Activated naive CD4-positive, alpha-beta T cell treated with anti-CD3 and anti-CD28 coated beads, Interleukin-2, amount 50 U/mL, for 72 hours (primary cell): ENCODE measurements around the gene PARVA. TPM values are rescaled to one million over a fixed set of nuclear protein-coding genes. Genes with fewer than 3 reads are reported as not detected.

Experiments used
- ATAC-seq, 2 donors: fragments of 150-1000 bp; cut with Tn5 transposase; 2 replicates each; pipeline ENCODE4 v1.10.0; 2021; ENCODE audit warnings: mild to moderate bottlenecking in 2 of 2, moderate library complexity in 2 of 2
- DNase-seq, 2 donors: peaks; one replicate each; pipeline ENCODE4 v3.0.0; 2021 to 2022; ENCODE audit warnings: low spot score in 2 of 2
- H3K27ac Mint-ChIP-seq, 2 donors: one replicate each; pipeline ENCODE4 v1.8.0; 2022; ENCODE audit warnings: mild to moderate bottlenecking in 2 of 2, mixed read lengths in 2 of 2
- H3K36me3 Mint-ChIP-seq, 2 donors: one replicate each; pipeline ENCODE4 v1.8.0; 2022; ENCODE audit warnings: mixed read lengths in 2 of 2
- H3K9me3 Mint-ChIP-seq, 2 donors: one replicate each; pipeline ENCODE4 v1.8.0; 2022; ENCODE audit warnings: mixed read lengths in 2 of 2
- total RNA-seq, 2 donors: library from RNA; stranded (reverse); gene quantifications; one replicate each; pipeline ENCODE4 v1.2.3, GENCODE V29; 2022

PARVA gene
- total RNA-seq, 2 donors from 2014 or later, result 0.20 TPM; not detected in 1

- H3K9me3 Mint-ChIP-seq, result no peaks in the 10 kb centered on the region
- H3K27ac Mint-ChIP-seq, result no peak overlapping the region
- DNase-seq, result no peak
- no peak for ATAC-seq
- no peaks in the 10 kb centered on the region for H3K36me3 Mint-ChIP-seq
Measured at GRCh38 chr11:12455938-12456337, 78.6 kb downstream of the PARVA start.

DNA sequence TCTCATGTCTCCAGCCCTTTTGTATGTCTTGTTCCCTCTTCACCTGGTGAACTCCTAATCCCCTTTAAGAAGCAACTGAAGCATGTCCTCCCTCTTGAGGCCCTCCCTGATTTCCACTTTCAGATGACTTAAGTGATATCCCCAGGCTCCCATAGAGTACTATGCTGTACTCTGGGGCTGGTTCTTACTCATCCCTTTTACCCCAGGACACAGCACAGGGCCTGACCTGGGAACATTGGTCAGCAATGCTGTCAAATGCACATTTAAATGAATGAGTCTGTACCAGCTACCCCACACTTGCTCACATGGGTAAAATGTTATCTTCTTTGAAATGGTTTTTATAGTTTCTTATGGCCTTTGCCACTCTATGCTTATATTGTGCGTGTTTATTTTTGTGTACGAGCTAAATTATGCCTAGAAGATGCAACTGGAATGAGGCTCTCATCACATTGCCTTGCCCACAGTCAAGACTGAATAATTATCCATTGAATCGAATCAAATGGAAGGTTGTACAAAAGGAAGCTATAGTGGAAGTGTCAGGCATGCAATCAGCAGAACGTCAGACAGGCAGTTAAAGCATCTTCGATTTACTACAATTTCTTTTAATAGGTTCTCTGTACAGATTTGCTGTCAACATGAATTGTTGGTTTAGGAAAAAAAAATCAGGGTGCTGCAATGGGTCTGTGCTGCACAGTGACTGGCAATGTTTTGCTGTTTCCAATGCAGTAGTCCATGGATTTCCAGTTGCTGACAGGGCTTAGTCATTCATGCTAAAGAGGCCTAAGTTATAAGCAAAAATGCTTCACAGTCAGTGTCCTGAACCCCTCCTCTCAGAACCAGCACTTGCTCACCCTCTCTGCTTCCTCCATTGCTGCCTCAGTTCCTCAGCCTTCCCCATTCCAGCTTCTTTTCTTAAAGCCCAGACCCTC, 79.5 kb downstream of the PARVA start:
- no peaks in the 10 kb centered on the region for H3K9me3 Mint-ChIP-seq
- no peak for ATAC-seq

GRCh38 chr11:12458042-12458441, 80.7 kb downstream of the PARVA start:
- no peak overlapping the region for H3K27ac Mint-ChIP-seq
- ATAC-seq (no peak), DNase-seq (no peak)
- no peaks in the 10 kb centered on the region for H3K9me3 Mint-ChIP-seq
- H3K36me3 Mint-ChIP-seq, result no peaks in the 10 kb centered on the region

More for the DNA sequence above, 79.5 kb downstream of the PARVA start:
- peak overlapping the region in 1 of 2 donors; percentile 12 for H3K27ac Mint-ChIP-seq
- H3K36me3 Mint-ChIP-seq, result no peaks in the 10 kb centered on the region
- no peak for DNase-seq

DNA sequence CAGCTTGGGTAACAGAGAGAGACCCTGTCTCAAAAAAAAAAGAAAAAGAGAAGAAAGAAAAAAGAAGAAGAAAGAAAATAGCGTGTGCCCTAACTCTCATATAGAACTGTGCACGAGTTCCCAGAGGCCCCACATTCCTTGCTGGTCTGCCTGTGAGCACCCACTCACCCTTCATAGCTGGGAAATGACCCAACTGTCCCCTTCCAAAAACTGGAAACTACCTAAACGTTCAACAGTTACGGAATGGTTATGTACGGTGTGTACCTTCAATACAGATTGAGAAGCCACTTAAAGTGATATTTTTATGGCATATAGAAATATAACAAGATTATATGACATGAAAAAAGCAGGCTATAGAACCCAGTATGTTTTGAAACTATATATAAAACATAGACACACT, 82.0 kb downstream of the PARVA start:
- no peak for DNase-seq
- no peak overlapping the region for H3K27ac Mint-ChIP-seq
- ATAC-seq, result no peak
- peaks cover 0 to 2% of the 10 kb centered on the region in 2 donors for H3K9me3 Mint-ChIP-seq
- H3K36me3 Mint-ChIP-seq, result no peaks in the 10 kb centered on the region

DNA sequence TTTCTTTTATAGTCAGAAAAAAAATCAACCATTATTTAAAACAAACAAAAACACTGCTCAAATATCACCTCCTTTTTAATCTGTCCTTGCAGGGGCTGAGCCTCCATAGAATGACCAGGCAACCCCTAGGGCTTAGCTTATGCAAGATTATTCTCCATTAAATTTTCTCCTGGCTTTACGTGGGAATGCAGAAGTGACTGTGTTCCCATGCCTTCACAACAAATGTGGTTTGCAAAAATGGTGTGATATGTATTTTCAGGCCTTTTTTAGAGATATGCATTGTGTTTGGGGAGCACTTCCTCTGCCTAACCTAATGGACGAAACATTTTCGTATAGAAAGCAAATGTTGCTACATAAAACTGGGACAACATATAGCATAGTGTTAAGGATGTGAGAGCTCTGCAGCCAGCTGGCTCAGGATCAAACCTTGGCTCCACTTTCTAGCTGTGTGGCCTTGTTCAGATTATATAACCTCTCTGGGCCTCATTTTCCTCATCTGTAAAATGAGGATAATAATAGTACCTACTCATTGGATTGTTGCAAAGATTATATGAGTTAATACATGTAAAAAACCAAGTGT, 82.6 kb downstream of the PARVA start:
- Mint-ChIP-seq H3K27ac (no peak overlapping the region), H3K36me3 (no peaks in the 10 kb centered on the region), H3K9me3 (peaks cover 0 to 5% of the 10 kb centered on the region in 2 donors)
- DNase-seq (no peak), ATAC-seq (no peak)

GRCh38 chr11:12460466-12460865, 83.1 kb downstream of the PARVA start:
- Mint-ChIP-seq H3K9me3 (peaks cover 0 to 5% of the 10 kb centered on the region in 2 donors), H3K27ac (no peak overlapping the region), H3K36me3 (no peaks in the 10 kb centered on the region)
- ATAC-seq, result no peak
- DNase-seq, result no peak

DNA sequence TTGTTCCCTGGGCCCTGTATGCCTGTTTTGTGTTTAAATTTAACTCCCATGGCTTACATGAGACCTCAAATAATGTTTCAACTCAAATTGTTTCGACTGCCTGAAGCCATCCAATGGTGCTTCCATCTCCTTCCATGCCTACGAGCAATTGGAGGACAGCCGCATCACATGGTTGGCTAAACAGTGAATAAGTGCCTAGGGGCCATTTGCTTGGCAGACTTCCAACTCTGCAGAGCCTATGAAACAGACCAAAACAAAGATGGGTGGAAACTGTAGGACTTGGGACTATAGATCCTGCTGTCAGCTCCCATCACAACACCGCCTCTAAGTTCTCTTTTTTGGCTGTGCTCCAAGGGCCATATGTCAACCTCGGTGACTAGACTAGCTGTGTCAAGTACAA, 84.1 kb downstream of the PARVA start:
- no peak for ATAC-seq
- DNase-seq, result no peak
- H3K27ac Mint-ChIP-seq, result no peak overlapping the region
- H3K36me3 Mint-ChIP-seq, result no peaks in the 10 kb centered on the region
- peaks cover 0 to 5% of the 10 kb centered on the region in 2 donors for H3K9me3 Mint-ChIP-seq

- Mint-ChIP-seq H3K36me3 (no peaks in the 10 kb centered on the region), H3K27ac (no peak overlapping the region), H3K9me3 (peaks cover 0 to 5% of the 10 kb centered on the region in 2 donors)
- DNase-seq (no peak), ATAC-seq (no peak)
Measured at GRCh38 chr11:12464303-12464702, 86.9 kb downstream of the PARVA start.

- Mint-ChIP-seq H3K9me3 (peaks cover 0 to 5% of the 10 kb centered on the region in 2 donors), H3K36me3 (no peaks in the 10 kb centered on the region)
- no peak for ATAC-seq
Measured at GRCh38 chr11:12465332-12465731, 88.0 kb downstream of the PARVA start.

DNA sequence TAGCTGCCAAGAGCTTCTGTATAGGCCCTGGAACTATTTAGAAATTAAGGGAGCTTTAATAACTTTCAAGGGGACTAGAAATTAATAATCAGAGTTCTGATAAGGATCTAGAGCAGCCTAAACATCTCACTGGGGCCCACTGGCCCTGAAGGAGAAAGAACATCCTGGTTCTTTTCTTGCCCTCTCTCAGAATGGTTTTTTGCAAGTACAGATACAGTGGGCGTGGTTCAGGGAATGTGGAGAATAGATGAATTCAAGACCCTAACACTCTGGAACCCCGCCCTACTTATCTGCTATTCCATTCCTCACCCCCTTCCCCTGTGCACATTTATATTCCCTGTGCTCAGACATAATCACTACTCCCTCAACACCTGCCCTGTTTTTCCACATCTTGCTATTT, 90.2 kb downstream of the PARVA start:
- DNase-seq (no peak), ATAC-seq (no peak)
- Mint-ChIP-seq H3K27ac (no peak overlapping the region), H3K36me3 (no peaks in the 10 kb centered on the region), H3K9me3 (peaks cover 0 to 5% of the 10 kb centered on the region in 2 donors)

More at GRCh38 chr11:12465332-12465731, 88.0 kb downstream of the PARVA start:
- DNase-seq, result no peak
- H3K27ac Mint-ChIP-seq, result no peak overlapping the region

DNA sequence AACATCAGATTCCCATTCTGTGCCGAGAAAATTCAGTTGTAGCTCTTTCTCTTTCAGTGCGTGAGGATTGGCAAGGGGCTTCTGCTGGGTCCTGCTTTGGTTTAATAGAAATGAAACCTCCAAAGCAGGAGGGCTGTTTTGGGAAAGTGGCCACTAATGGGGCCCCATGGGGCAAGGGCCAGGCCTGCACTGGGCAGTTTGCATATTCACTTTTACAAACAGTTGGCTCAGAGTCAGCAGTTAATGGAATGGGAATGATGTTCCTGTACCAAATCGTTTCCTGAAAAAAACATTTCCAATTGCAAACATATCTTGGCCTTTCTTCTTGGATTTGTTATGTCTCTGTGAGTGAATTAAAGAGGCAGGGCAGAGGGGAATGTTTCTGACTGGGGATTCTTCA, 92.1 kb downstream of the PARVA start:
- no peak for ATAC-seq
- DNase-seq, result no peak
- Mint-ChIP-seq H3K9me3 (peaks cover 0 to 2% of the 10 kb centered on the region in 2 donors), H3K36me3 (no peaks in the 10 kb centered on the region), H3K27ac (no peak overlapping the region)

DNA sequence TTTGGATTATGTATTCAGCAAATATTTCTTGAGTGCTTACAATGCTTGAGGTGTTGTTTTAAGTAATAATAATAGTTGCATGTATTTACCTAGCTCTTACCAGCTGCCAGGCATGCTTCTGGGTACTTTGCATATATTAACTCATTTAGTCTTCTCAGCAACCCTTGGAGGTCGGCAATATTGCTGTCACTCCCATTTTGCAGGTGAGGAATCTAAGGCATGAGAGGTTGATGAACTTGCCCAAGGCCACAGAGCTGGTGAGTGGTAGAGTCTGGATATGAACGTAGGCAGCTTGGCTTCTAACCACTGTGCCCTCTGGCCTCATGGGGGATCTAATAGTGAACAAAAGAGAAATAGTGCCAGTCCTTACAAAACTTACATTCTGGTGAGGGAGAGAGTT, 92.9 kb downstream of the PARVA start:
- Mint-ChIP-seq H3K27ac (no peak overlapping the region), H3K36me3 (no peaks in the 10 kb centered on the region), H3K9me3 (no peaks in the 10 kb centered on the region)
- DNase-seq, result no peak
- ATAC-seq, result no peak

DNA sequence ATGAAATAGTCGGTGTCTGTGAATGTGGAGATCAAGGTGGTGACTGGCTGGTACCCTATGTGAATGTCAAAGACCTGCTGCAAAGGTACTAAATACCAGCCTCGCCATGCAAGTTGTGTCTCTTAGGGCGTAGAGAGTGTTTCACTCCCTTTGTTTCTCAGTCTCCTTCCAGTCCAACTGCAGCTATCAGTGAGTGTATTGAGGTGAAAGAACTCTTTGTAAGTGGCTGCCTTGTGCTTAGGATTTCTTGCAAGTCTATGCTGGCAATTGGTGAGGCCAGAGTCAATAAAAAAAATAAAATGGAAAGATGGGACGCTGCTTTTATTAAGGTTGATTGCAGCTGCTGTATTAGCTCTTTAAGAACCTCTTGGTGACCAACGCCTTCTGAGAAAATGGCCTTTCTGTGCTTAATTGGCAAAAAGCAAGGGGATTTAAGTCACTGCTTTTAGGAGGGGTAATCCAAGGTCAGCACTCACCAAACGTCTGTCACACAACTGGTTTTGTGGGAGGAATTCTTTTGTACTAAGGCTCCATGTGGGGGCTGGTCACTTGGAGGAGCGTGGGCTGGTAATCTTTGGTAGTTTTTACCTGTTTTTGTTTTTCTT, 95.1 kb downstream of the PARVA start:
- no peak for ATAC-seq
- Mint-ChIP-seq H3K9me3 (no peaks in the 10 kb centered on the region), H3K36me3 (no peaks in the 10 kb centered on the region), H3K27ac (no peak overlapping the region)
- no peak for DNase-seq

DNA sequence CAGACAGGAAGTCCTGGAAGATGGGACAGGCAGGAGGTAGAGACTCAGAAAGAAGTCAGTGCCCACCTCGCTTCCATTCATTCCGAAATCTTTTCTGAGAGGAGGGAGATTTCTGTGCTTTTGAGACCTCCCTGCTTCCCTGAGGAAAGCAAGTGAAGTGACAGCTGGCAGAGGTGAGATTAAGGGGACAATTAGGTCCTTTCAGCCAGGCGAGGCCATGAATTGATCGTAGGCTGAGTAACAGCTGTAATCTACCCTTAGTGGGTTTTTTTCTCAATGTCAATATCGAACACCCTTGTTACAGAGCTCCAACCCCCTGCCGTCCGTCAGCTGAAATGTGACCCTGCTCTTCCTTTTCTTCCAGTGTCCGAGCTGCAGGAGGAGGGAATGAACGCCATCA, 96.0 kb downstream of the PARVA start:
- no peak for DNase-seq
- H3K27ac Mint-ChIP-seq, result no peak overlapping the region

DNA sequence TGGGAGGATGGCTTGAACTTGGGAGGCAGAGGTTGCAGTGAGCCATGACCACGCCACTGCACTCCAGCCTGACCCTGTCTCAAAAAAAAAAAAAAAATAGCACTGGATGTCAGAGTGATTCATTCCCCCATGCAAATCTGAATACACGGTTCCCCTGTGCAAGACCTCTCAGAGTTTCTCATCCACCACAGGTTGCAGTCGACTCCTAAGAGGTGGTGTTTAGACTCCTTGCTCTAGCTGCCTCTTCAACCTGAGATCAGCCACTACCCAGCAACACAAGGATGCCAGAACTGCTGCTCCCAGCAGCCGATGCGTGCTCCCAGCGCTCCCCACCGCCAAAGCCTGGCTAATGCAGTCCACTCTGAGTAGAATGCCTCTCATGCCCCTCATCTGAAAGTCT, 97.5 kb downstream of the PARVA start:
- Mint-ChIP-seq H3K36me3 (no peaks in the 10 kb centered on the region), H3K9me3 (no peaks in the 10 kb centered on the region), H3K27ac (no peak overlapping the region)
- DNase-seq (no peak), ATAC-seq (no peak)

More for the DNA sequence above, 96.0 kb downstream of the PARVA start:
- no peaks in the 10 kb centered on the region for H3K36me3 Mint-ChIP-seq
- ATAC-seq, result no peak
- H3K9me3 Mint-ChIP-seq, result no peaks in the 10 kb centered on the region

- no peak for ATAC-seq
- DNase-seq, result no peak
- Mint-ChIP-seq H3K27ac (no peak overlapping the region), H3K9me3 (no peaks in the 10 kb centered on the region), H3K36me3 (no peaks in the 10 kb centered on the region)
Measured at GRCh38 chr11:12478743-12479142, 101.4 kb downstream of the PARVA start.

DNA sequence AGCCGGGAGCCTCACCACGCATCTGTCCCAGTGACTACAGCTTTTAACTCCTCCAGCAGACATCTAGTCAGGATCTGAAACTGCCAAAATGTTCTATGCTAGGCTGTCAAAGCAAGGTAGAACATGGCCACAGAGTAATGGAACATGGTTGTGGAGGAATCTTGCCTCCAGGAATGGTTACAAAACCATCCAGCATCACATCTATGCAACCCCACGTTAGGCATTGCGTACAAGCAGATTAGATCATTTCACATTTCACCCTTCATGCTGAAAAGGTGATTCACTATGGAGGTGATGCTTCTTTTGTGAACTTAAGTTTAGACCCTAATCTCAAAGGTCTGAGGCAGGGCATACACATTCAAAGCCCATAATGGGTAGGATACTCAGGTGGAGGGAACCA, 103.0 kb downstream of the PARVA start:
- Mint-ChIP-seq H3K27ac (no peak overlapping the region), H3K9me3 (no peaks in the 10 kb centered on the region), H3K36me3 (no peaks in the 10 kb centered on the region)
- DNase-seq (no peak), ATAC-seq (no peak)
